ENCODE data around the gene TPRN.

TPRN gene

DNA sequence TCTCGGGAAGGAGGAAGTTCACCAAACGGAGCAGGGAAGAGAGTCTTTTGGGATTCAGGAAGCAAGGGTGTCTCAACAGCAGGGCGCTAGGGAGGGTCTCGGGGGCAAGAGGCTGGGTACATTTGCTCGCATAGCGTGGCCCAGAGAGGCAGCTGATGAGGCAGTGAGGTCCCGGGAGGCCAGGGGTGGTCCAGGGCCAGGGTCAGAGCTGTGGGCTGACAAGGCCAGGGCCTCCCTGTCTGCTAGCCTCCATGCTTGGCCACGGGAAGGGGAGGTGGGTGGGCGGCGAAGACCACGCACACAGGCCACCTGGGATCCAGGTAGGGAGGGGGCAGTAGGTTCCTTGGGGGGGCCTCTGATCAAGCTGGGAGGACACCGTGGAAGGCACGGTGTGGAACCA, 11.0 kb upstream of the TPRN start:
- Mint-ChIP-seq H3K4me1 (ENCODE audit: low read depth) (peaks cover 11% of the 10 kb centered on the region), H3K4me3 (no peak overlapping the region), H3K9me3 (no peaks in the 10 kb centered on the region), H3K27me3 (ENCODE audit: low read depth) (no peaks in the 10 kb centered on the region), H3K27ac (no peak overlapping the region), H3K36me3 (ENCODE audit: low read depth) (peaks cover 18% of the 10 kb centered on the region)

DNA sequence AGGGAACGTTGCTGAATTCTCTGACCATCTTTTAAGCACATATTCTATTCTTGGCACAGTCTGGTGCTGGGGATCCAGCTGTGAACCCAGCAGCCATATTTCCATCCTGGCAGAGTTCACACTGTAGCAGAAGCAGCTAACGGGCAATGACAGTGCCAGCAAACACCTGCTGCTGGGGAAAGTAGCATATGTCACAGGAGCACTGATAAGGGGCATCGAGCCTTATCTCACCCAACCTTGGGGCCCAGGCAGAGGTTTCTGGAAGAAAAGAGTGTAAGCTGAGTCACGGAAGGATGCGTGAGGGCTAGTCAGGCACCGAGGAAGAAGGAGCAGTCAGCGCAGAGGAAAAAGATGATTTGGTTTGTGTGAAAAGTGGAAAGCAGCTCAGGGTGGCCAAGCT, 6.1 kb upstream of the TPRN start:
- Mint-ChIP-seq H3K4me1 (ENCODE audit: low read depth) (peaks cover 29% of the 10 kb centered on the region), H3K27me3 (ENCODE audit: low read depth) (no peaks in the 10 kb centered on the region)

GRCh38 chr9:137205126-137206069, 4.9 kb upstream of the TPRN start, which contains the start of the genes NDOR1 and TMEM203:
NDOR1 (plus strand) TSS chr9:137205700; CDS start chr9:137205778, 78 bp downstream.
TMEM203 (minus strand) TSS chr9:137205648; CDS start chr9:137205414, 234 bp downstream.
- Mint-ChIP-seq H3K27ac (peak within 1 kb of the TSS; percentile 93), H3K4me1 (ENCODE audit: low read depth) (peaks cover 31% of the 10 kb centered on the region), H3K36me3 (ENCODE audit: low read depth) (peaks cover 20% of the 10 kb centered on the region), H3K4me3 (peak within 1 kb of the TSS; percentile 94), H3K27me3 (ENCODE audit: low read depth) (no peaks in the 10 kb centered on the region), H3K9me3 (no peaks in the 10 kb centered on the region)

More for the DNA sequence above, 6.1 kb upstream of the TPRN start:
- Mint-ChIP-seq H3K4me3 (peak overlapping the region; percentile 94), H3K36me3 (ENCODE audit: low read depth) (peaks cover 20% of the 10 kb centered on the region), H3K27ac (peak overlapping the region; percentile 93), H3K9me3 (no peaks in the 10 kb centered on the region)

DNA sequence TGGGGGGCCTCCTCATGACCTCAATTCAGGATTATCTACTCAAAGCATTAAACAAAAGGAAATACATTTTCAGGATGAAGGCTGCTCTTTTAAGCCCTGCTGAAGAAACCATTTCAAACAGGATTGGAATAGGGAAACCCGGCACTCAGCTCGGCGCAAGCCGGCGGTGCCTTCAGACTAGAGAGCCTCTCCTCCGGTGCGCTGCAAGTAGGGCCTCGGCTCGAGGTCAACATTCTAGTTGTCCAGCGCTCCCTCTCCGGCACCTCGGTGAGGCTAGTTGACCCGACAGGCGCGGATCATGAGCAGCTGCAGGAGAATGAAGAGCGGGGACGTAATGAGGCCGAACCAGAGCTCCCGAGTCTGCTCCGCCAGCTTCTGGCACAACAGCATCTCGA, 4.2 kb upstream of the TPRN start:
- Mint-ChIP-seq H3K4me1 (ENCODE audit: low read depth) (peaks cover 31% of the 10 kb centered on the region), H3K36me3 (ENCODE audit: low read depth) (peaks cover 20% of the 10 kb centered on the region), H3K27ac (peak overlapping the region; percentile 93), H3K27me3 (ENCODE audit: low read depth) (no peaks in the 10 kb centered on the region), H3K9me3 (no peaks in the 10 kb centered on the region), H3K4me3 (peak overlapping the region; percentile 94)

GRCh38 chr9:137202966-137203365, 2.4 kb upstream of the TPRN start:
- H3K4me3 Mint-ChIP-seq = no peak overlapping the region
- H3K27ac Mint-ChIP-seq = no peak overlapping the region

DNA sequence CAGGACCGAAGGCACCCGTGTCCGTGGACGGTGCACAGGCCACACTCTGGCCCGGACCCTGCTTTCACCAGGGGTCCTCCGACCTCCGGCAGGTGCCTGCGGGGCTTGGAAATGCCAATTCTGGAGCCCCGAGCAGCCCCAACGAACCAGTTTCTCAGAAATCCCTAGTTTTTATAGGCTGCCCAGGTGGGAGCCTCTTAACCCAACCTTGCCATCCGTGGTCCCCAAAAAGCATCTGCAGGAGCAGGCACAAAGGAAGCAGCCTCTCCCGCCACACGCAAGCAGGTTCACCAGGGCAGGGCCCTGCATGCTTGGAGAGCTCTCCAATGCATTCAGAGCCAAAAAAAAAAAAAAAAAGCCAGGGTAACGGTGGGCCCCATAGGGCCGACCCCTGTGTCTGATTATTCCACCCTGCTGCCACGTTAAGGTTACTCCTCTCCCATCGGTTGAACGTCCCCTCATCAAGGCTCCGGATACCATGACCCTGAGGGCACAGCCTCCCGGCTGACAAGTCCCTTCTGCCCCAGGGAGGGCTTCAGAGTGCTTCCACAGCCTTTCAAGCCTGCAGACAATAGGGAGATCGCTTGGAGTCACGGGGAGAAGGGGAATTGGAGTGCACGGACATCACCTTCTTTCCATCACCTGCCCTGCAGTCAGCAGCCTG, 796 bp upstream of the TPRN start:
- H3K36me3 Mint-ChIP-seq (ENCODE audit: low read depth) = no peaks in the 10 kb centered on the region
- peaks cover 20% of the 10 kb centered on the region for H3K4me1 Mint-ChIP-seq (ENCODE audit: low read depth)
- peak overlapping the region; percentile 70 for H3K27ac Mint-ChIP-seq
- H3K9me3 Mint-ChIP-seq = no peaks in the 10 kb centered on the region
- no peaks in the 10 kb centered on the region for H3K27me3 Mint-ChIP-seq (ENCODE audit: low read depth)
- H3K4me3 Mint-ChIP-seq = peak overlapping the region; percentile 79

More at GRCh38 chr9:137202966-137203365, 2.4 kb upstream of the TPRN start:
- Mint-ChIP-seq H3K4me1 (ENCODE audit: low read depth) (peaks cover 33% of the 10 kb centered on the region), H3K36me3 (ENCODE audit: low read depth) (peaks cover 13% of the 10 kb centered on the region), H3K27me3 (ENCODE audit: low read depth) (no peaks in the 10 kb centered on the region), H3K9me3 (no peaks in the 10 kb centered on the region)

GRCh38 chr9:137199411-137200121, 975 bp downstream of the TPRN start:
- H3K36me3 Mint-ChIP-seq (ENCODE audit: low read depth) = no peaks in the 10 kb centered on the region
- no peaks in the 10 kb centered on the region for H3K9me3 Mint-ChIP-seq
- H3K4me1 Mint-ChIP-seq (ENCODE audit: low read depth) = peaks cover 14% of the 10 kb centered on the region
- H3K27ac Mint-ChIP-seq = peak overlapping the region; percentile 59
- H3K27me3 Mint-ChIP-seq (ENCODE audit: low read depth) = no peaks in the 10 kb centered on the region
- peak overlapping the region; percentile 79 for H3K4me3 Mint-ChIP-seq

- H3K27me3 Mint-ChIP-seq (ENCODE audit: low read depth) = no peaks in the 10 kb centered on the region
- peaks cover 9% of the 10 kb centered on the region for H3K4me1 Mint-ChIP-seq (ENCODE audit: low read depth)
- H3K4me3 Mint-ChIP-seq = no peak overlapping the region
- no peak overlapping the region for H3K27ac Mint-ChIP-seq
- H3K9me3 Mint-ChIP-seq = no peaks in the 10 kb centered on the region
- H3K36me3 Mint-ChIP-seq (ENCODE audit: low read depth) = no peaks in the 10 kb centered on the region
Observed at GRCh38 chr9:137198902-137199283, 1.6 kb downstream of the TPRN start.

DNA sequence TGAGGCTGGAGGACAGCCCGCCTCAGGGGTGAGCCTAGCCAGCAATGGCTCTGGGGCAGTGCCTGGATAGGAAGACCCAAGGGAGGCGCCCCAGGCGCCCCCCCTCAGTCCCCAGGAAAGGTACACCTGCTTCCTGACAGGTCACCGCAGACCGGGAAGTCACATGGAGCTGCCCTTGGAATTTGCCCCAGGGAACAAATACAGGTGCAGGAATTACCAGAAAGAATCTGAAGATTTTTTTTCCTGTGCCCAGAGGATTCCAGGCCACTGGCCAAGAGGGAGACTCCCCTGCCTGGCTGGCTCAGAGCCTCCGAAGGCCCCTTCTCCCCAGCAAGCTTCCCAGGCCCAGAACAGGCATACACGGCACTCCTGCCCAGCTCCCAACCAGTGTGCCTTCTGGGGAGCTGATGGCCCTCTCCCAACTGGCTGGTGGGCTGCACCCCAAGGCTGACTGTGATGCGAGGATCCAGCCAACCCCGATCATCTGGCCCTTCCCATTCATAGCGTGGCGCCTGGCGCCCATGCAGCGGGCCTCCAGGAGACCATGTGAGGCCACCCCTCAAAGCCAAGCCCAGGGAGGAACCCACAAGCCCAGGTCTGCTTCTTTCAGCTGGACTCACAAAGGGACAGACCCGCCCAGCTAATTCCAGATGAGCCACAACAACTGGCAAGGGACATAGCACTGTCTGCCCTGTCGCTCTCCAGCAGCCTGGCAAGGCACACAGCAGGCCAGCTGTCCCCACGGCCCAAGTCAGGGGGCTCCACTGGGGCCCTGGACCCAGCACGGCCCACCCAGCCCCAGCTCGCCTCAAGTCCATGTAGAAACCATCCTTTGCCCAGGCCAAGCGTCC, 2.3 kb downstream of the TPRN start:
- Mint-ChIP-seq H3K4me3 (peak overlapping the region; percentile 34), H3K27me3 (ENCODE audit: low read depth) (no peaks in the 10 kb centered on the region), H3K4me1 (ENCODE audit: low read depth) (peaks cover 9% of the 10 kb centered on the region), H3K9me3 (no peaks in the 10 kb centered on the region), H3K27ac (no peak overlapping the region), H3K36me3 (ENCODE audit: low read depth) (no peaks in the 10 kb centered on the region)

DNA sequence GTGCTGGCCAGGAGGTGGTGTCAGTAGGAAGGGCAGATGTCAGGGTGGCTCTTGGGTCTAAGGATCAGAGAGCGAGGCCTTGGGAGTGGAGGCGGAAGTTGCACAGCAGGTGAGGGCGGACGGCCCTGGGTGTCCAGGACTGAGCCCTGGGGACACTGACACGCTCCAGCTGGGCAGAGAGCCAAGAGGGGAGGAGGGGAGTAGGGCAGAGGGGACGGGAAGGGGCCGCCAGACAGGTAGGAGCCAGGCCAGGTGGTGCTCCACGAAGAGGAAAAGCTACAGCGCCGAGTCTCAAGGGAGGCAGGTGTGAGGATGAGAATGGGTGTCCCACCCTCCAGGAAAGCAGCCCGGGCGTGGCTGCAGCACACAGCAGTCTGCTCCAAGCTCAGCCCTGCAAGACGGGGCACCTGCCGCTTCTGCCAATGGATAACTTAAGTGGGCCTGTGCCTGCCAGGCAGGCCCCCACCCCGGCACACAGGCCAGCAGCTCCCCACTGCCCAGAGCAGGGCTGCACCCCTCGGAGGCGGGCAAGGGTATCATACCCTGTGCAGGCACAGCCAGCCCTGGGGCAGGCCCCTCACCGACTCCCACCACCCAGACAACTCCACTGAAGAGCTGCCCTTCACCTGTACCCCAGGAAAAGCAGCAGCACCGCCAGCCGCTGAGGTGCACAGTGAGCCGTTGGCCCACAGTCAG, 4.9 kb downstream of the TPRN start:
- Mint-ChIP-seq H3K4me3 (no peak overlapping the region), H3K4me1 (ENCODE audit: low read depth) (peaks cover 2% of the 10 kb centered on the region), H3K9me3 (no peaks in the 10 kb centered on the region), H3K27ac (no peak overlapping the region), H3K36me3 (ENCODE audit: low read depth) (peaks cover 6% of the 10 kb centered on the region), H3K27me3 (ENCODE audit: low read depth) (no peaks in the 10 kb centered on the region)

GRCh38 chr9:137194909-137195308, 5.6 kb downstream of the TPRN start:
- H3K27me3 Mint-ChIP-seq (ENCODE audit: low read depth) = no peaks in the 10 kb centered on the region
- H3K9me3 Mint-ChIP-seq = no peaks in the 10 kb centered on the region
- no peak overlapping the region for H3K27ac Mint-ChIP-seq
- no peak overlapping the region for H3K4me3 Mint-ChIP-seq
- H3K4me1 Mint-ChIP-seq (ENCODE audit: low read depth) = peaks cover 2% of the 10 kb centered on the region
- H3K36me3 Mint-ChIP-seq (ENCODE audit: low read depth) = peaks cover 6% of the 10 kb centered on the region

DNA sequence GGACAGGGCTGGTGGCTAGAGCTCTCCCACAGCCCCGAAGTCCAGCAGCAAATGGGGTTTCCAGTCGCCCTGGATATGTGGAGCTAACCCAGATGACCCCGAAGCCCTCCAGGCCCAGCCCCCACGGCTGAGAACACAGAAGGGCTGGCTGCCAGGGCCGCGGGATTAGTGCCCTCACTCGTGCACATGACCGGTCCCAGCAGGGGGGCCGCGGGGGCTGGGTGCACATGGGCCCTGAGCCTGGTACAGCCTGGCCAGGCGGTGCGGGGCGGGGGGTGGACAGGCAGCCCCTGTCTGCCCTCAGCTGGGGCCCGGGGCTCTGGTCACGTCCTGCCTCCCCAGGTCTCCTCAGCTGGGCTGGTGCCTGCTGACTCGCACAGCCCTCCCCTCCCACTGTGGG, 6.2 kb downstream of the TPRN start:
- no peaks in the 10 kb centered on the region for H3K9me3 Mint-ChIP-seq
- H3K27ac Mint-ChIP-seq = no peak overlapping the region
- H3K4me1 Mint-ChIP-seq (ENCODE audit: low read depth) = peaks cover 2% of the 10 kb centered on the region
- peaks cover 6% of the 10 kb centered on the region for H3K36me3 Mint-ChIP-seq (ENCODE audit: low read depth)
- H3K4me3 Mint-ChIP-seq = no peak overlapping the region
- H3K27me3 Mint-ChIP-seq (ENCODE audit: low read depth) = no peaks in the 10 kb centered on the region

GRCh38 chr9:137193771-137194170, 6.8 kb downstream of the TPRN start:
- no peak overlapping the region for H3K27ac Mint-ChIP-seq
- H3K9me3 Mint-ChIP-seq = no peaks in the 10 kb centered on the region
- peaks cover 7% of the 10 kb centered on the region for H3K4me1 Mint-ChIP-seq (ENCODE audit: low read depth)
- peaks cover 9% of the 10 kb centered on the region for H3K36me3 Mint-ChIP-seq (ENCODE audit: low read depth)
- H3K4me3 Mint-ChIP-seq = no peak overlapping the region
- H3K27me3 Mint-ChIP-seq (ENCODE audit: low read depth) = no peaks in the 10 kb centered on the region

Data from T-helper 1 cell treated with Interleukin-12 subunit alpha and Interleukin-12 subunit beta and Interleukin-4 antibody, amounts not matched to agents 30 μg/mL and 1 μg/mL, for 36 hours (primary cell).